ENCODE measurements around the gene CCR3. TPM values are rescaled to one million over a fixed set of nuclear protein-coding genes. Genes with fewer than 3 reads are reported as not detected.

CCR3 gene
- total RNA-seq, 1 experiment from 2014 or later: not detected

GRCh38 chr3:46222435-46223161 is 19.7 kb upstream of the CCR3 start:
- intact Hi-C loops (cut with micrococcal nuclease; ENCODE audit: unreplicated experiment): no loop called here
- in situ Hi-C loops (cut with HindIII; ENCODE audit: low pct_unique_long_range_greater_than_20kb, low sequenced_read_pairs): no loop called here
- ChIA-PET POLR2A (no interaction called here), CTCF (no interaction called here)
- H3K36me3 ChIP-seq (ENCODE audit: control insufficient read depth, insufficient read depth, low read length): no peaks in the 10 kb centered on the region
- H3K27ac ChIP-seq (ENCODE audit: low read length): no peak overlapping the region
- no TSS peak for BruUV-seq (replicated peaks)
- ATAC-seq: no peak
- no peaks in the 10 kb centered on the region for H3K4me1 ChIP-seq (ENCODE audit: control insufficient read depth, insufficient read depth, low read length)
- no peak for DNase-seq (ENCODE audit: low read depth, low spot score)
- TF ChIP-seq REST (IDR thresholded peaks at IDR 0.05; ENCODE audit: insufficient read depth in 1 of 2, low read depth in 2 of 2, low read length in 1 of 2): no peak
- TF ChIP-seq, protein P1, sequence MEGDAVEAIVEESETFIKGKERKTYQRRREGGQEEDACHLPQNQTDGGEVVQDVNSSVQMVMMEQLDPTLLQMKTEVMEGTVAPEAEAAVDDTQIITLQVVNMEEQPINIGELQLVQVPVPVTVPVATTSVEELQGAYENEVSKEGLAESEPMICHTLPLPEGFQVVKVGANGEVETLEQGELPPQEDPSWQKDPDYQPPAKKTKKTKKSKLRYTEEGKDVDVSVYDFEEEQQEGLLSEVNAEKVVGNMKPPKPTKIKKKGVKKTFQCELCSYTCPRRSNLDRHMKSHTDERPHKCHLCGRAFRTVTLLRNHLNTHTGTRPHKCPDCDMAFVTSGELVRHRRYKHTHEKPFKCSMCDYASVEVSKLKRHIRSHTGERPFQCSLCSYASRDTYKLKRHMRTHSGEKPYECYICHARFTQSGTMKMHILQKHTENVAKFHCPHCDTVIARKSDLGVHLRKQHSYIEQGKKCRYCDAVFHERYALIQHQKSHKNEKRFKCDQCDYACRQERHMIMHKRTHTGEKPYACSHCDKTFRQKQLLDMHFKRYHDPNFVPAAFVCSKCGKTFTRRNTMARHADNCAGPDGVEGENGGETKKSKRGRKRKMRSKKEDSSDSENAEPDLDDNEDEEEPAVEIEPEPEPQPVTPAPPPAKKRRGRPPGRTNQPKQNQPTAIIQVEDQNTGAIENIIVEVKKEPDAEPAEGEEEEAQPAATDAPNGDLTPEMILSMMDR (IDR thresholded peaks at IDR 0.05): no peak
- TF ChIP-seq TCF7L2 (IDR thresholded peaks at IDR 0.05; ENCODE audit: low read depth, low read length): no peak
- no peak for TF ChIP-seq SIN3A (IDR thresholded peaks at IDR 0.05; ENCODE audit: borderline replicate concordance, insufficient read depth, low read depth, low read length)
- TF ChIP-seq POLR2AphosphoS5 (IDR thresholded peaks at IDR 0.05; ENCODE audit: low read depth, low read length): no peak
- 0 out of 2 replicates have a peak, but pooled peaks cover 2% of the 10 kb centered on the region for H3K27me3 ChIP-seq (ENCODE audit: control insufficient read depth, insufficient read depth, low read length)
- no peak overlapping the region for H3K4me3 ChIP-seq (ENCODE audit: low read depth in 2 of 2, low read length in 2 of 2)
- H3K9me3 ChIP-seq (ENCODE audit: control insufficient read depth, insufficient read depth, low read depth, low read length): no peaks in the 10 kb centered on the region

DNA sequence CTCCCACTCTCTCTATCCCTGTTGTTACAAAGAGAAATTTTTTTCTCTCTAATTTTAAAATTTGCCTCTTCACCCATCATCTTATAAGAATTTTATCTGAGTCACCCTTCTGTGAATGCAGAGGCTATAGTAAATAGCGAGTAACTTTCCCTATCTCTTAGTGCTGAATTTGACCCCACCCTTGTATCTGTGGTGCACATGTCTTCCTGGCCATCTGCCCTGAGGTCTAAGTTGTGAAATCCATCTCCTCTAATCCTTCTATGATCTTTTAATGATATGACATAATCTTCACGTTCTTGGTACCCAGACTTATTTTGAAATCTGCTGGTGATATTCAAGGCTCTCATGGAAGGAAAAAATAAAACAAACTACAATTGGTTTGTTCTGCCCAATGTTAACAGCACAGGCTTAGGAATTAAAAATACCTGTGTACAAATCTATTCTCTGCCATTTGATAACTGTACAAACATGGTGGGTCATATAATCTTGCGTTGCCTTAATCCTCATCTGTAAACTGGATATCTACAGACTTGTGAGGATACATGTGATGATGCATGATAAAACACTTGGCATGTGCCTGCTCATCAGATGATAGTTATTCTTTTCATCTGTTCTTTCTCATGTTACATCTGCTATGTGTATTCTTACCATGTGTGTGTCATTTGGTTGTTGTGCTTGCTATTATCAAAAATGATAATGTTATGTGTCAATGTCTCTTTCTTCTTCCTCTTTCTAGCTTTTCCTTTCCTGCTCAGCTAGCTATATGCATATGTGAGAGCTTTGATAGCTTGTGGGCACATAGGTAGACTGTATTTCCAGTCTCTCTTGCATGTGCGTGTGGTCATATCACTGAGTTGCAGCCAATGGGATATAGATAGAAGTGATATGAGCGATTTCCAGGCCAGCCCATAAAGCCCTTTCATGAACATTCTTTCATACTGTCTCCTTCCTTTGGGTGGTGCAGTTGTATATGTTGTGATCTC is 13.7 kb upstream of the CCR3 start:
- no peak overlapping the region for H3K27ac ChIP-seq (ENCODE audit: low read length)
- 0 out of 2 replicates have a peak, but pooled peaks cover 2% of the 10 kb centered on the region for H3K27me3 ChIP-seq (ENCODE audit: control insufficient read depth, insufficient read depth, low read length)
- CTCF ChIA-PET: interaction anchor here (0.5 kb wide), 1 partner anchor 133 kb away, joined by 4 read pairs; no protein-coding TSS in a partner anchor
- ATAC-seq (no peak), DNase-seq (ENCODE audit: low read depth, low spot score) (no peak)
- POLR2A ChIA-PET: no interaction called here
- no peak overlapping the region for H3K4me3 ChIP-seq (ENCODE audit: low read depth in 2 of 2, low read length in 2 of 2)
- intact Hi-C loops (cut with micrococcal nuclease; ENCODE audit: unreplicated experiment): no loop called here
- no peaks in the 10 kb centered on the region for H3K9me3 ChIP-seq (ENCODE audit: control insufficient read depth, insufficient read depth, low read depth, low read length)
- no peaks in the 10 kb centered on the region for H3K36me3 ChIP-seq (ENCODE audit: control insufficient read depth, insufficient read depth, low read length)
- BruUV-seq (replicated peaks): no TSS peak
- in situ Hi-C loops (cut with HindIII; ENCODE audit: low pct_unique_long_range_greater_than_20kb, low sequenced_read_pairs): no loop called here
- H3K4me1 ChIP-seq (ENCODE audit: control insufficient read depth, insufficient read depth, low read length): no peaks in the 10 kb centered on the region
- no peak for TF ChIP-seq TCF7L2 (IDR thresholded peaks at IDR 0.05; ENCODE audit: low read depth, low read length)
- TF ChIP-seq, protein P1 (IDR thresholded peaks at IDR 0.05): no peak
- TF ChIP-seq REST (IDR thresholded peaks at IDR 0.05; ENCODE audit: insufficient read depth in 1 of 2, low read depth in 2 of 2, low read length in 1 of 2): no peak
- no peak for TF ChIP-seq POLR2AphosphoS5 (IDR thresholded peaks at IDR 0.05; ENCODE audit: low read depth, low read length)
- no peak for TF ChIP-seq SIN3A (IDR thresholded peaks at IDR 0.05; ENCODE audit: borderline replicate concordance, insufficient read depth, low read depth, low read length)

Data from Panc1 (cell line).